Heart left ventricle (tissue), 13 donors: Measurements from ENCODE around the gene ATF6B.

Source experiments
- CTCF ChIP-seq, 12 donors: fragments of 200-600 bp; sonication (generic) in 4 of 12; IDR thresholded peaks; one replicate each; pipeline versions ENCODE4 v1.5.0 to v1.8.0; 2018 to 2022; ENCODE audit warnings: antibody characterized with exemption in 12 of 12, mild to moderate bottlenecking in 5 of 12
- POLR2A ChIP-seq, 2 donors: fragments of 450-650 bp; IDR thresholded peaks; one replicate each; pipeline ENCODE4 v1.6.1; 2017; ENCODE audit warnings: antibody characterized with exemption in 2 of 2, mild to moderate bottlenecking in 2 of 2, moderate library complexity in 2 of 2
- donor health status: ischemic (EF 13 %, LVEDD 7.1; RV severe dilation, severe dysfunction).
- donor health status: DM: no; HTN: yes; CAD: no.
- donor health status: DM: no; HTN: no; CAD: no.
- donor health status: ischemic (EF 25% LVEDD 6.9; RV normal size, moderate dysfunction).
- donor health status: ischemic (EF 25% LVEDD 5.7; RV mildly dilated, moderate dysfunction).
- donor health status: ischemic (EF 35%, LVEDD 5.7; RV mildly dilated, moderate dysfunction).
- donor health status: nonischemic (EF 11% LVEDD 7.7; RV severe dilation, severe dysfunction).
- donor health status: DM: yes; HTN: yes; CAD: no.
- donor health status: PGD.
- donor health status: ischemic (EF 29% LVEDD 5.4; RV normal size, mild dysfunction).
- donor health status: nonischemic (EF 23%, LVEDD 6.1; RV moderate dilation, normal function).

- no peak for TF ChIP-seq CTCF (IDR thresholded peaks at IDR 0.05)
- peak in 1 of 2 donors; percentile 33 for TF ChIP-seq POLR2A (IDR thresholded peaks at IDR 0.05)
Observed at GRCh38 chr6:32110632-32111031, 17.4 kb downstream of the ATF6B start.
